MM.1S (cell line): ENCODE measurements around the gene GXYLT1.

Experiments
- CTCF ChIP-seq: fragments of 300-600 bp; sonication (generic); IDR thresholded peaks from 2 replicates; pipeline ENCODE4 v1.5.1; 2016; ENCODE audit warnings: antibody characterized with exemption, low read length, mixed read lengths
- EZH2phosphoT487 ChIP-seq: fragments of 300-600 bp; sonication (generic); IDR thresholded peaks from 2 replicates; pipeline ENCODE4 v1.6.1; 2018; ENCODE audit warnings: antibody characterized with exemption, low read length

- no peak for TF ChIP-seq CTCF
- TF ChIP-seq EZH2phosphoT487 = no peak
Measured at GRCh38 chr12:42053456-42053855, 91.2 kb downstream of the GXYLT1 start.
